NCI-H510A treated with DMSO at 0.1 percent for 48 hours (cell line): Measurements from ENCODE around the gene MPPED2.

Experiments
- DNase-seq: peaks from one replicate; lab custom pipeline; 2025; lab: John Stamatoyannopoulos, UW

The MPPED2 gene

GRCh38 chr11:30453705-30454104 is 132.4 kb downstream of the MPPED2 start:
- DNase-seq, result no peak

- DNase-seq, result no peak
These were observed 133.3 kb downstream of the MPPED2 start for GRCh38 chr11:30452842-30453241.

- DNase-seq, result no peak
These were observed 134.0 kb downstream of the MPPED2 start for GRCh38 chr11:30452114-30452513.

- DNase-seq, result no peak
These were observed 134.5 kb downstream of the MPPED2 start for GRCh38 chr11:30451626-30452025.

- DNase-seq, result no peak
These were observed 135.0 kb downstream of the MPPED2 start for GRCh38 chr11:30451167-30451566.

GRCh38 chr11:30447058-30447640 is 139.0 kb downstream of the MPPED2 start:
- no peak for DNase-seq

- DNase-seq, result no peak
These were observed 139.6 kb downstream of the MPPED2 start for GRCh38 chr11:30446520-30446919.

GRCh38 chr11:30445056-30445455 is 141.1 kb downstream of the MPPED2 start:
- DNase-seq, result no peak

GRCh38 chr11:30440510-30440909 is 145.6 kb downstream of the MPPED2 start:
- DNase-seq, result no peak

- DNase-seq, result no peak
These were observed 149.4 kb downstream of the MPPED2 start for GRCh38 chr11:30436801-30437200.

- no peak for DNase-seq
These were observed 150.7 kb downstream of the MPPED2 start for GRCh38 chr11:30435488-30435887.

GRCh38 chr11:30434901-30435300 is 151.3 kb downstream of the MPPED2 start:
- no peak for DNase-seq

GRCh38 chr11:30433831-30434230 is 152.3 kb downstream of the MPPED2 start:
- DNase-seq, result no peak

GRCh38 chr11:30432716-30433115 is 153.4 kb downstream of the MPPED2 start:
- DNase-seq, result no peak

GRCh38 chr11:30432178-30432577 is 154.0 kb downstream of the MPPED2 start:
- DNase-seq, result no peak

- DNase-seq, result no peak
These were observed 154.9 kb downstream of the MPPED2 start for GRCh38 chr11:30431127-30431814.

- no peak for DNase-seq
These were observed 156.6 kb downstream of the MPPED2 start for GRCh38 chr11:30429550-30429949.

GRCh38 chr11:30426781-30427180 is 159.4 kb downstream of the MPPED2 start:
- DNase-seq, result no peak

GRCh38 chr11:30424844-30425243 is 161.3 kb downstream of the MPPED2 start:
- DNase-seq, result no peak

GRCh38 chr11:30424321-30424720 is 161.8 kb downstream of the MPPED2 start:
- no peak for DNase-seq

GRCh38 chr11:30423886-30424285 is 162.3 kb downstream of the MPPED2 start:
- no peak for DNase-seq

GRCh38 chr11:30423279-30423648 is 162.9 kb downstream of the MPPED2 start:
- DNase-seq, result no peak

GRCh38 chr11:30422447-30423278 is 163.5 kb downstream of the MPPED2 start:
- no peak for DNase-seq
